ENCODE results near the gene FABP3. TPM values are rescaled to one million over a fixed set of nuclear protein-coding genes. Genes with fewer than 3 reads are reported as not detected.

The FABP3 gene
- total and polyA plus RNA-seq, 2 donors (not counting 1 experiment from before 2014, with no cell fraction given) = 275 to 554 TPM

GRCh38 chr1:31409946-31410858 lies 37.3 kb upstream of the FABP3 start:
- no peaks in the 10 kb centered on the region for H3K9me3 ChIP-seq (ENCODE audit: control insufficient read depth, insufficient read depth, low read depth, low read length)
- no peak for DNase-seq (ENCODE audit: low read depth in 2 of 2)
- peaks cover 23% of the 10 kb centered on the region for H3K79me2 ChIP-seq (ENCODE audit: control insufficient read depth, insufficient read depth, low read length)
- H4K20me1 ChIP-seq (ENCODE audit: control insufficient read depth, extremely low read depth, insufficient read depth, low read length) = no peaks in the 10 kb centered on the region
- peaks cover 1% of the 10 kb centered on the region for H3K36me3 ChIP-seq (ENCODE audit: control insufficient read depth, insufficient read depth, low read length)
- H3K27ac ChIP-seq (ENCODE audit: insufficient read depth, low read length) = no peak overlapping the region
- peak overlapping the region; percentile 28 for H3K4me2 ChIP-seq (ENCODE audit: extremely low read depth, insufficient read depth, low read length)
- no peak overlapping the region for H3K4me3 ChIP-seq (replicated peaks in 1 of 4; ENCODE audit: control extremely low read depth in 1 of 4, insufficient read depth in 1 of 4, low read depth in 3 of 4, low read length in 4 of 4)
- no peak overlapping the region for H3K9ac ChIP-seq (ENCODE audit: insufficient read depth, low read length)
- H2AFZ ChIP-seq (ENCODE audit: low read length) = no peak overlapping the region
- TF ChIP-seq EZH2 (IDR thresholded peaks at IDR 0.05; ENCODE audit: low read length, missing control alignments) (no peak), CTCF (conservative IDR thresholded peaks at IDR 0.05 in 1 of 2, IDR thresholded peaks at IDR 0.05 in 1 of 2; ENCODE audit: low read depth in 1 of 2, low read length in 2 of 2) (no peak)
- peaks cover 28% of the 10 kb centered on the region for H3K4me1 ChIP-seq (ENCODE audit: control insufficient read depth, extremely low read depth, insufficient read depth, low read length)
- H3K27me3 ChIP-seq (ENCODE audit: control insufficient read depth, insufficient read depth, low read length) = no peaks in the 10 kb centered on the region

GRCh38 chr1:31408788-31409318 lies 36.0 kb upstream of the FABP3 start:
- peaks cover 10% of the 10 kb centered on the region for H3K79me2 ChIP-seq (ENCODE audit: control insufficient read depth, insufficient read depth, low read length)
- no peak for TF ChIP-seq CTCF (conservative IDR thresholded peaks at IDR 0.05 in 1 of 2, IDR thresholded peaks at IDR 0.05 in 1 of 2; ENCODE audit: low read depth in 1 of 2, low read length in 2 of 2)
- no peak for TF ChIP-seq EZH2 (IDR thresholded peaks at IDR 0.05; ENCODE audit: low read length, missing control alignments)
- H3K27me3 ChIP-seq (ENCODE audit: control insufficient read depth, insufficient read depth, low read length) = no peaks in the 10 kb centered on the region
- DNase-seq (ENCODE audit: low read depth in 2 of 2) = no peak
- H3K4me3 ChIP-seq (replicated peaks in 1 of 4; ENCODE audit: control extremely low read depth in 1 of 4, insufficient read depth in 1 of 4, low read depth in 3 of 4, low read length in 4 of 4) = no peak overlapping the region
- H3K9me3 ChIP-seq (ENCODE audit: control insufficient read depth, insufficient read depth, low read depth, low read length) = no peaks in the 10 kb centered on the region
- peaks cover 28% of the 10 kb centered on the region for H3K4me1 ChIP-seq (ENCODE audit: control insufficient read depth, extremely low read depth, insufficient read depth, low read length)
- no peak overlapping the region for H3K27ac ChIP-seq (ENCODE audit: insufficient read depth, low read length)
- no peak overlapping the region for H3K9ac ChIP-seq (ENCODE audit: insufficient read depth, low read length)
- no peaks in the 10 kb centered on the region for H4K20me1 ChIP-seq (ENCODE audit: control insufficient read depth, extremely low read depth, insufficient read depth, low read length)
- H3K36me3 ChIP-seq (ENCODE audit: control insufficient read depth, insufficient read depth, low read length) = no peaks in the 10 kb centered on the region
- no peak overlapping the region for H2AFZ ChIP-seq (ENCODE audit: low read length)
- peak overlapping the region; percentile 32 for H3K4me2 ChIP-seq (ENCODE audit: extremely low read depth, insufficient read depth, low read length)

- no peak for DNase-seq (ENCODE audit: low read depth in 2 of 2)
- H3K4me1 ChIP-seq (ENCODE audit: control insufficient read depth, extremely low read depth, insufficient read depth, low read length) = peaks cover 22% of the 10 kb centered on the region
- H3K36me3 ChIP-seq (ENCODE audit: control insufficient read depth, insufficient read depth, low read length) = no peaks in the 10 kb centered on the region
These were observed 34.3 kb upstream of the FABP3 start for GRCh38 chr1:31407029-31407626.

More at GRCh38 chr1:31407029-31407626, 34.3 kb upstream of the FABP3 start:
- no peaks in the 10 kb centered on the region for H3K9me3 ChIP-seq (ENCODE audit: control insufficient read depth, insufficient read depth, low read depth, low read length)
- TF ChIP-seq EZH2 (IDR thresholded peaks at IDR 0.05; ENCODE audit: low read length, missing control alignments) = no peak
- no peak for TF ChIP-seq CTCF (conservative IDR thresholded peaks at IDR 0.05 in 1 of 2, IDR thresholded peaks at IDR 0.05 in 1 of 2; ENCODE audit: low read depth in 1 of 2, low read length in 2 of 2)
- H3K27ac ChIP-seq (ENCODE audit: insufficient read depth, low read length) = no peak overlapping the region
- no peak overlapping the region for H3K4me2 ChIP-seq (ENCODE audit: extremely low read depth, insufficient read depth, low read length)
- no peak overlapping the region for H2AFZ ChIP-seq (ENCODE audit: low read length)
- H3K9ac ChIP-seq (ENCODE audit: insufficient read depth, low read length) = no peak overlapping the region
- H3K27me3 ChIP-seq (ENCODE audit: control insufficient read depth, insufficient read depth, low read length) = no peaks in the 10 kb centered on the region
- no peak overlapping the region for H3K4me3 ChIP-seq (replicated peaks in 1 of 4; ENCODE audit: control extremely low read depth in 1 of 4, insufficient read depth in 1 of 4, low read depth in 3 of 4, low read length in 4 of 4)
- H4K20me1 ChIP-seq (ENCODE audit: control insufficient read depth, extremely low read depth, insufficient read depth, low read length) = no peaks in the 10 kb centered on the region
- no peaks in the 10 kb centered on the region for H3K79me2 ChIP-seq (ENCODE audit: control insufficient read depth, insufficient read depth, low read length)

All from fibroblast of lung (primary cell).